ENCODE measurements around the gene CD22. TPM values are rescaled to one million over a fixed set of nuclear protein-coding genes. Genes with fewer than 3 reads are reported as not detected.

The CD22 gene
- total RNA-seq, 2 experiments from 2014 or later: 0.52 to 0.67 TPM

GRCh38 chr19:35315883-35316282 is 13.1 kb upstream of the CD22 start:
- Histone ChIP-seq H3K27ac (ENCODE audit: low read depth in 1 of 2, low read length in 2 of 2) (no peak overlapping the region), H3K9me3 (ENCODE audit: control insufficient read depth in 1 of 2, insufficient read depth in 1 of 2, low read length in 2 of 2) (no peaks in the 10 kb centered on the region), H3K4me1 (ENCODE audit: insufficient read depth, low read length) (peaks cover 13% of the 10 kb centered on the region), H3K27me3 (ENCODE audit: control insufficient read depth in 1 of 2, insufficient read depth in 2 of 2, low read length in 2 of 2) (no peaks in the 10 kb centered on the region), H3K4me3 (ENCODE audit: low read length) (no peak overlapping the region), H3K36me3 (ENCODE audit: insufficient read depth, low read length) (no peaks in the 10 kb centered on the region)
- Mint-ChIP-seq H3K27me3 (no peaks in the 10 kb centered on the region), H3K4me3 (no peak overlapping the region), H3K27ac (no peak overlapping the region), H3K9me3 (no peaks in the 10 kb centered on the region), H3K36me3 (ENCODE audit: low read depth) (no peaks in the 10 kb centered on the region), H3K4me1 (ENCODE audit: low read depth) (no peaks in the 10 kb centered on the region)
- POLR2A ChIA-PET: no interaction called here
- ATAC-seq (ENCODE audit: poor library complexity) (no peak), DNase-seq (no peak)
- CTCF ChIA-PET: no interaction called here
- intact Hi-C loops (cut with DNase I, micrococcal nuclease): no loop called here
- TF ChIP-seq CTCF (IDR thresholded peaks at IDR 0.05): no peak

- ChIA-PET CTCF (no interaction called here), POLR2A (no interaction called here)
- Mint-ChIP-seq H3K36me3 (ENCODE audit: low read depth) (no peaks in the 10 kb centered on the region), H3K9me3 (no peaks in the 10 kb centered on the region), H3K27ac (no peak overlapping the region), H3K4me1 (ENCODE audit: low read depth) (no peaks in the 10 kb centered on the region), H3K4me3 (no peak overlapping the region), H3K27me3 (no peaks in the 10 kb centered on the region)
- Histone ChIP-seq H3K9me3 (ENCODE audit: control insufficient read depth in 1 of 2, insufficient read depth in 1 of 2, low read length in 2 of 2) (peaks cover 0 to under 1% of the 10 kb centered on the region in 2 experiments), H3K27me3 (ENCODE audit: control insufficient read depth in 1 of 2, insufficient read depth in 2 of 2, low read length in 2 of 2) (no peaks in the 10 kb centered on the region), H3K36me3 (ENCODE audit: insufficient read depth, low read length) (no peaks in the 10 kb centered on the region), H3K4me1 (ENCODE audit: insufficient read depth, low read length) (peaks cover 13% of the 10 kb centered on the region), H3K27ac (ENCODE audit: low read depth in 1 of 2, low read length in 2 of 2) (no peak overlapping the region), H3K4me3 (ENCODE audit: low read length) (no peak overlapping the region)
- intact Hi-C loops (cut with DNase I, micrococcal nuclease): no loop called here
- DNase-seq: no peak
- TF ChIP-seq CTCF (IDR thresholded peaks at IDR 0.05): no peak
- no peak for ATAC-seq (ENCODE audit: poor library complexity)
Observed at GRCh38 chr19:35316560-35316959, 12.4 kb upstream of the CD22 start.

GRCh38 chr19:35317464-35318043 is 11.4 kb upstream of the CD22 start:
- Mint-ChIP-seq H3K27ac (no peak overlapping the region), H3K27me3 (no peaks in the 10 kb centered on the region), H3K4me3 (no peak overlapping the region), H3K9me3 (no peaks in the 10 kb centered on the region), H3K36me3 (ENCODE audit: low read depth) (no peaks in the 10 kb centered on the region), H3K4me1 (ENCODE audit: low read depth) (no peaks in the 10 kb centered on the region)
- Histone ChIP-seq H3K27ac (ENCODE audit: low read depth in 1 of 2, low read length in 2 of 2) (no peak overlapping the region), H3K4me1 (ENCODE audit: insufficient read depth, low read length) (peaks cover 13% of the 10 kb centered on the region), H3K9me3 (ENCODE audit: control insufficient read depth in 1 of 2, insufficient read depth in 1 of 2, low read length in 2 of 2) (peaks cover 0 to 8% of the 10 kb centered on the region in 2 experiments), H3K36me3 (ENCODE audit: insufficient read depth, low read length) (no peaks in the 10 kb centered on the region), H3K27me3 (ENCODE audit: control insufficient read depth in 1 of 2, insufficient read depth in 2 of 2, low read length in 2 of 2) (no peaks in the 10 kb centered on the region), H3K4me3 (ENCODE audit: low read length) (no peak overlapping the region)
- intact Hi-C loops (cut with DNase I, micrococcal nuclease): no loop called here
- TF ChIP-seq CTCF (IDR thresholded peaks at IDR 0.05): no peak
- no peak for DNase-seq
- POLR2A ChIA-PET: no interaction called here
- ATAC-seq (ENCODE audit: poor library complexity): no peak
- CTCF ChIA-PET: interaction anchor here (1.3 kb wide), 1 partner anchor 177 kb away, joined by 4 read pairs; no protein-coding TSS in a partner anchor

Measured in CD4-positive, alpha-beta T cell (primary cell).